OCI-LY7 (cell line): ENCODE results near the gene TNS1.

ENCODE experiments used
- CTCF ChIP-seq: fragments of 200-600 bp; sonication (generic); conservative IDR thresholded peaks from 2 replicates; pipeline ENCODE4 v1.5.1; 2014; ENCODE audit warnings: mild to moderate bottlenecking, antibody characterized with exemption, low read length, moderate library complexity, mixed read lengths
- EZH2phosphoT487 ChIP-seq: fragments of 200-600 bp; sonication (generic); IDR thresholded peaks from 2 replicates; pipeline ENCODE4 v1.6.1; 2018; ENCODE audit warnings: low read depth, borderline replicate concordance, mild to moderate bottlenecking, mixed run types, antibody characterized with exemption, low read length, moderate library complexity, mixed read lengths

GRCh38 chr2:217956586-217957457 is 46.0 kb downstream of the TNS1 start:
- no peak for TF ChIP-seq CTCF
- TF ChIP-seq EZH2phosphoT487 = no peak
